ENCODE results near the gene MTG1.
"Not testable (repeated sequence)": the region's sequence is repeated elsewhere in the genome, so short reads cannot be mapped to it uniquely, and the experiment has no call there.

MTG1 gene

DNA sequence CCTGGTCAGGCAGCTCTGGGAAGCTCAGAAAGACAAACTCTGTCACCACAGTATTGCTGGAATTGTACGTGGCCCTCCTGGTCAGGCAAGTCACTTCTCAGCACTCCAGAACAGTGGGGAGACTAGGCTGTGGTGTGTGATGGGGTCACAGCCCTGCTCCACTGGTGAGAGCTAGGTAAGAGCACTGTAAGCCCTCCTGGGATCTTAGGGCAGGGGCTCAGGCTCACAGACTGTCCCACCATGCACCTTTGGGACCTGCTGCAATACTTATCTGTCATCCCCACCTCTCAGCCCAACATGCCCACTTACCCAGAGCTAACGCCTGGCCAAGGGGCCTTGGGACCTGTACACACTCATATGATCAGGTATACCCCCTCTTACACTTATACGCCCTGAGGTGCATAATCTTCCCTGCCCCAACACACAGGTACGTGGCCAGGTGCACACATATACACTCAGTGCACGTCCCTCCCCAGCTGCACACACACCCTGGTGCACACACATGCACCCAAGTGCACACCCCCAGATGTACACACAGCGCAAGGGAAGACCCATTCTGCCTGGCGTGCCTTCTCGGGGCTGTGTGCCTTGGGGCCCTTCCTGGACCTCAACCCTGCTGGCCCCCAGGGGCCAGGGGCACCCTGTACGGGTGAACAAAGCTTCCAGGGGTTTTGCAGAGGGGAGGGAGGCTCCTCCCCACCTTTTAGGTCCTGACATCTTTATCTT lies 38.1 kb downstream of the MTG1 start:
- not testable (repeated sequence) for DNase-seq

DNA sequence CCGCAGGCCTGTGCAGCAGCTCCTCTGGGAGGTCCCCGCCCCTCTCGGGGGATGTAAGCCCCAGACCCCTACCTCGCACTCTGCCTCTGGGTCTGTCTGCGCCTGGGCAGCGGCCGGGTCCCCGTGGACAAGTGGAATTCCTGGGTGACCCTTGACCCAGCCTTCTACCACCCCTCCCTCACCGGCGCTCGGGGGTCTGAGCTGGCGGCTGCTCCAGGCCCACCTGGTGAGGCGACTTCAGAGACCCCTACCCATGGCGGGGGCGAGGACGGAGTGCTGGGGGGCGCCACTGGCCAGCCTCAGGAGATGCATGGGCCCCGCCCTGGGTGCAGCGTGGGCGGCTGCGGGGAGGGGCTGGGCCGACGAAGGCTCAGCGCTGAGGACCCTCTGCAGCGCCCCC lies 38.8 kb downstream of the MTG1 start:
- DNase-seq, result not testable (repeated sequence)

DNA sequence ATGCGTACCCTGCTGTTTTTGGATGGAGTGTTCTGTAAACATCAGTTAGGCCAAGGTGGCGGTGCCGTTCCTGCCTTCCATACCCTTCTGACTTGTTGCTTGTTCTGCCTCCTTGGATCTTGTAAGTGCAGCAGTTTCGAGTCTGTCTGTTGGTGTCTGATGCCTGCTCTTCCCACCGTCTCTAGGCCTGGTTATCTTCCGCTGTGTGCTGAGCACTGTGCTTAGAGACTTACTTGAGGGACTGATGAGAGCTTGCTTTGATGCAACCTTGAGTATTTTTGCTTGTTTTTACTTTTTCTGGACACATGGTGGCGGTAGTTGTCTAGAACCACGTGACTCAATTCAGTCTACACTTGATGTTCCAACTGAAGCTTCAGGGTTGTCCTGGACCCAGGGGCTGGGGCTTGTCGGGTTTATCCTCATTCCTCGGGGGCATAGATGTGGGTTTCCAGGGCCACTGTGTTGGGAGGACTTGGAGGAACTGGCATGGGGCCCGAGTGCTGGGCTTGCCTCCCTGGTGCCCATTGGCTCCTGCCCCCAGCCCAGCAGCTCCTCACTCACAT lies 44.8 kb downstream of the MTG1 start:
- no peak for DNase-seq

- DNase-seq, result no peak
Observed at GRCh38 chr10:133439517-133440461, 45.8 kb downstream of the MTG1 start.

DNA sequence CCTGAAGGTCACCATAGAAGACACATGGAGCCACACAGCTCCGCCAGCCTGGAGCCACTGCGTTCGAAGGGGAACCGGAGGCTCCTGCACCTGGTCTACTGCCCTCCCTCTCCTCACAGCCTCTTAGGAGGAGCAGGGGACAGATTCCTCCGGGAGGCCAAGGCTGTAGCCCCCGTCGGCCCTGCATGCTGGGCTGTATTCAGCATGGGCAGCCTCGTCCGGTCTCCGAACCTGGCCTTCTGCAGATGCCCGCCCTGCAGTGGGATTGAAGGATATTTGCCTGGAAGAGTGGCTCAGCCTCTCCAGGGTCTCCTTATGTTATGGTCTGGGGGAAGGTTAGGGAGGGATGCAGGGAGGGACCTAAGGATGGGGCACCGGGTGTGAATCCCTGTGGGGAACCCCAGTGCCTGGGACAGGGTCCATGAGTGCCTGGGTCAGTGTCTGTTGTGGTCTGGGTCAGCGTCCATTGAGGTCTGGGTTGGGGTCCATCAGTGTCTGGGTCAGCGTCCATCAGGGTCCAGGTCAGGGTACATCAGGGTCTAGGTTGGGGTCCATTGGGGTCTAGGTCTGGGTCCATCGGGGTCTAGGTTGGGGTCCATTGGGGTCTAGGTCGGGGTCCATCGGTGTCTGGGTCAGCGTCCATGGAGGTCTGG lies 46.8 kb downstream of the MTG1 start:
- DNase-seq, result no peak

DNA sequence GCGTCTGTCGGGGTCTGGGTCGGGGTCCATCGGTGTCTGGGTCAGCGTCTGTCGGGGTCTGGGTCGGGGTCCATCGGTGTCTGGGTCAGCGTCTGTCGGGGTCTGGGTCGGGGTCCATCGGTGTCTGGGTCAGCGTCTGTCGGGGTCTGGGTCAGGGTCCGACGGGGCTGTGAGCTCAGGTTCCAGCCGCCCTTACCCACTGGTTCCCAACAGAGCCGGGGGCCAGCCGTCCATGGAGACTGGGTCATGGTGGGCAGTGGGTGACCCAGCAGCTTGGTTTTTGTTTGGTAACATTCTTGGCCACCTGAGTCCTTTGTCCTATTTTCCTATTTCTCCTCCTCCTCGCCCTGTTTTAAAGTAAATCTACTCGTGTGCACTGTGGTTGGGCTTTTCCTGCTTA lies 47.4 kb downstream of the MTG1 start:
- DNase-seq, result not testable (repeated sequence)

DNA sequence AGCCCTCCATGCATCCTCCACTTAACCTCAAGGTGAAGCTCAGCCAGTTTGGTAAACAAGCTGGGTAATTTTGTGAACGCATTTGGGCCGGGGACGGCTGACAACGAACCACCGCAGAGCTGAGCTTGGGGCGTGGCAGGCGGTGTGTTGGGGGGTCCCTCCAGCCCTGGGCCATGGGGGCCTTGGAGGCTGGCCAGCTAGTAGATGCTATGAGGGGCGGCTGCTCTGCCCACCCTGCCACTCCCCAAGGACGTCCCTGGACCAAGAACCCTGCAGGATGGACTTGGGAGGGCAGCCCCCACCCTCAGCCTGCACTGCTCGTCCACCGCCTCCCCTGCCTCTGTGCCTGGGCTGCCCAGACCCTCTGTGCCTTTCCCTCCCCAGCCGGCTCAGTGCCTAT lies 47.8 kb downstream of the MTG1 start:
- DNase-seq, result no peak

- DNase-seq, result peak in 1 of 2 donors; percentile 23
Observed at GRCh38 chr10:133442191-133442966, 48.4 kb downstream of the MTG1 start.

GRCh38 chr10:133442967-133443924 lies 49.3 kb downstream of the MTG1 start:
- no peak for DNase-seq

DNA sequence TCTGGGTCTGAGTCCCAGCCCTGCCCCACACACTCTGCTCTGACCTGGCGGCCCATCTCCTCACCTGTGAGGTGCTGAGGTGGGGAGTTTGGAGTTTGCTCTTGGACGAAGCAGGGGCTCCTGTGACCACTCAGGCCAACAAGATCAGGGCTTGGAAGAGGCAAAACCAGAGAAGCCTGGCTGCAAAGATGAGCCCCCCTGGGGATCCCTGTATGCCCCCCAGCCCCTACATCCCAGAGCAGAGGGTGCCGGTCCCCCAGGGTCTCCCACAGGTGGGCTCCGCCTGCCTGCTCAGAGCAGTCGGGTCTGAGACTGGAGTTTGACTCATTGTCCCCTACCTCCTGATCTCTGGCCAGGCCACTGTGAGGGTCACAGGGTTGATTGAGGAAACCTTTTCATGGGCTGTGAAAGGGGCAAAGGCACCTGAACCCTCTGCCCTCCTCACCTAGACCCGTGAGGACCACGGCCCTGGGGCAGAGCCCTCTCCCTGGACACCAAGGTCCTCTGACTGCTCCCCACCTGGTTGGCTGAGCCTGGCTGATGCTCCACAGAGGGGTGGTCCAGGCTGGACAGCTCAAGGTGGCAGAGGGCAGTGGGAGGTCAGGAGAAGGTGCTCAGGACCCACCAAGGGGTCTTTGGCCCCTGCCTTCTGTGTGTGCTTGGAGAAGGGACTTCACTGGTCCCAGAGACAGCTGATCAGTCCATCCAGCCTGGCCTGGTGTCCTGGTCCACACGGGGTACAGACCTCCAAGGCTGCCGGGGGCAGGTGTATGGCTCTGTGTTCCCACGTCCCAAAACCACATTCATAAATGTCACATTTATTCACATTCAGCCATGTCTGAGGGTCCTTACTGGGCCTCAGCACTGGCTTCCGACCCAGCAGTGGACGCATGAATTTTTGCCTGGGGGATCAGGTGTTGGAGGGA lies 50.6 kb downstream of the MTG1 start:
- DNase-seq, result no peak

DNA sequence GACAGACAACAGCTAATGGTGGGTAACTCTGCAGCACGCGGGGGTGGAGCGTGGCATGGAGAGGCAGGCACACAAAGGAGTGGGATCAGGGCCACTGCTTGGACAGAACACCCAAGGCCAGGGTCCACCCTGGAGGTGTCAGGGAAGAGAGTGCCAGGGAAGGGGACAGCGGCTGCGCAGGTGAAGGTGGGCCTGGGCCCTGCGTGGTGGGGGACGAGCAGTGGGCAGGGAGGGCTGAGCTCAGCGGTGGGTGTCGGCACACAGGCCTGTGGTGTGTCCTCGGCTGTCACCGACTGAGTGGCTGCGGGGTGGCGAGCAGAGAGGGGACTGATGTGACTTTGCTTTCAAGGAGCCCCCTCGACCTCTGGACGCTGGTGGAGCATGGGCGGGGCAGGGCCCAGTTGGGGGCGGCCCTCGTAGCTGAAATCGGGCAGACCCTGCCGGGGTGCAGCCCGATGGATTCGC lies 51.3 kb downstream of the MTG1 start:
- no peak for DNase-seq

DNA sequence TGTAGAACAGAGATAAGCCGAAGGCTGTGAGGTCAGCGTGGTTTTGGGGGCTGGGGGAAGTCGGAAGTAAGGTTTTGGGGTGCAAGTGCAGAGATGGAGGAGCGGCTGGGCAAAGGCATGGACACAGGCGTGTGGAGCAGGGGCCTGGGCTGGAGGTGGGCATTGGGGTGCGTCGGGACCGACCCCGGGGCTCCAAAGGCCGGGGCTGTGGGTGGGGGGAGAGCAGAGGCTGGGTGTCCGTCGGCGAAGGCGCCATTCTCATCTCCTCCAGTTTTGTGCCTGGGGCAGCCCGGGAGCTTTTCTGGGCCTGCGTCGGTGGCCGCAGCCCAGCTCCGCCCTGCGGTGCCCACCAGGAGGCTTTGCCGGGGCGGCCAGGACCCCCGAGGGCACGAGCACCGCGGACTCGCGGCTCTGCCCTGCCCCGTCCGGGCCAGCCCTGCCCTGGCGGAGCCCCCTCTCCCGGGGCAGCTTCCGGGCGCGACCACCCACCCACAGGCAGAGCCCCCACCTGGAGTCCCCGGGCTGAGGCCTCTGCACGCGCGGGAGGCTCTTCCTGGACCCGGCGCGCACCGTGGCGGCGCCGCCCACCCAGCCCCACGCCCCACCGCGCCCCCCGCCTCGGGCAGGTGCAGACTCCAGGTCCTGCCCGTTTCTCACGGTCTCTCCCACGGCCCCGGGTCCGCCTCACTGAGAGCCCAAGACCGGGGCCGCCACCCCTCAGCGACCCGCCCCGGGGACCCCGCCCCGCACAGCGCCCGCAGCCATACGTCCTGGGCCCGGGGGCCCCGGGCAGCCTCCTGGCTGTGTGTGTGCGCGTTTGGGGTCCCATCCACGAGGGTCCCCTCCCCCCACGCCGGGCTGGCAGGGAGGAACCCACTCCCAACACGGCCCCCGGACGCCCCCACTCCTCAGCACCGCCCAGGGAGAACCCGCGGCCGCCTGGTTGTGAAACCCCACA lies 52.1 kb downstream of the MTG1 start:
- DNase-seq, result no peak

DNA sequence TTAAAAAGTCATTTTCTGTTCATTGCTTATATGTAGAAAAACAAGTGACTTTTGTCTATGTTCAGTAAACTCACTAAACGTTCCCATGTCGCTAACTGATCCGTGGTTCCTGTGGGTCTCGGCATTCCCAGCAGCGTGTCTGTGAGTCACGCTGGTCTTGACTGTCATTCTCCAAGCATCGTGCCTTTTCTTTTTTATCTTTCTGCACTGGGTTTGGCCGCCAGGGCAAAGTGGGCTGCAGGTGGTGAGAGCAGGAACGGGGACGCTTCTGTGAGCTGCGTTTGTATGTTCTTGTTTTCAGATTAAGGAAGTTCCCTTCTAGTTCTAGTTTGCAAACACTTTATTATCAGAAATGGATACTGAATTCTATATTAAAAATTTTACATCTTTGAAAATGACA lies 53.0 kb downstream of the MTG1 start:
- no peak for DNase-seq

- DNase-seq, result no peak
Observed at GRCh38 chr10:133448120-133448519, 54.2 kb downstream of the MTG1 start.

DNA sequence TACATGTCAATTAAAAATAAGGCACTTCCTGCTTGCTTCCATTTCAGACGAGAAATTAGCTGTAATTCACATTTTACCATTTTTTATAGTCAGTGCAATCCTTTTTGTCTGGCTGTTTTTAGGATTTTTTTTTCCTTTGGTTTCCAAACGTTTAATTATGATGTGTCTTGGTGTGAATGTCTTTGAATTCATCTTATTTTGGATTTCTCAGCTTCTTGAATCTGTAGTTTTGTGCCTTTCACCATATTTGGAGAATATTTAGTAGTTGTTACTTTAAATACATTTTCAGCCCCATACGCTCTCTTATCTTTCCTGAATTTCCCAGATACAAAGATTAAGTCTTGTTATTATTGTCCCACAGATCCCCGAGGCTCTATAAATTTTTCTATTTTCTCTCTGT lies 57.4 kb downstream of the MTG1 start:
- no peak for DNase-seq

DNA sequence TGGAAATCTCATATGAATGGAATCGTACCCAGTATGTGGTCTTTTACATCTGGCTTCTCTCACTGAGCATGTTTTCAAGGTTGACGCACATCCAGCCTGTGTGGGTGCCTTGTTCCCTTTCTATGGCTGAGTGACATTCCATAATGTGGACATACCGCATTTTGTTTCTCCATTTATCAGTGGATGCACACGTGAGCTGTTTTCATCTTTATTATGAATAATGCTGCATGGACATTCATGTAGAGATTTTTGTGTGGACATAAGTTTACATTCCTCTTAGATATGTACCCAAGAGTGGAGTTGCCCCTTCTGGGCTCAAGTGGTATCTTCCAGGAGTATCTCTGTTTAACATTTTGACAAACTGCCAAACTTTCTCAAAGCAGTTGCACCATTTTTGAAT lies 58.5 kb downstream of the MTG1 start:
- DNase-seq, result no peak

DNA sequence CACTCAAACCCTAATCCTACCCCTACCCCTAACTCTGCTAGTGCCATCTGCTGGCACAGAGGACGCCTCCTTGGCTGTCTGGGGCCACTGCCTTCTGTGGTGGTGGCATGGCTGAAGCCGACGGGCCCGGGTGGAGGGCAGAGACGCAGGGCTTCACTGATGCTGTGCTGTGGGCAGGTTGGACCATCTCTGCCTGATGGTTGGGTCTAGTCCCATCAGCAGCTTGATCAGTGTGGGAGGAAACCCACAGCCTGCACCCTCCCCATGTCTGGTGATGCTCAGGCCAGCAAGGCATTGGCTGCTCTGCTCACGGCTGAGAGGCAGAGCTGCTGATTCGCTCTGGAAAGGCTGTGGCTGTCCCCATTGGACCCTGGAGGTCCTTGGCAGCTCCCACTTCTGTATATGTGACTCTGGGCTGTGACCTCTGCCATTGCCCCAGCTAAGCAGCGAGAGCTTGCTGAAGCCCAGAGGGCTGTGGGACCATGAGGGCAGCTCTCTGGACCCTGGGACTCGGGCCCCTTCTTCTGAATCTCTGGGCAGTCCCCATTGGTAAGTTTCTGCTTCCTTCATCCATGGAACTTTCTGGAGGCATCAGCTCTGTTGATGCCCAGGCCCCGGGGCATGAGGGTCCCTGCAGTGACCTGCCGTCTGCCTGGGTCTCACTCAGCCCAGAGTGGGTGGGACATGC lies 59.7 kb downstream of the MTG1 start, which contains the start of gene SCART1:
TSS of gene SCART1 (plus strand) at position 430 of the 688 bp plus-strand sequence. CDS start at position 483, 53 bp downstream.
- DNase-seq, result no peak

Measured in bone marrow (tissue), 2 donors.